ENCODE measurements around the gene CDH22. TPM values are rescaled to one million over a fixed set of nuclear protein-coding genes. Genes with fewer than 3 reads are reported as not detected.

Gene CDH22
- total RNA-seq, 3 donors from 2014 or later, result 0.15 to 0.66 (median 0.16) TPM

DNA sequence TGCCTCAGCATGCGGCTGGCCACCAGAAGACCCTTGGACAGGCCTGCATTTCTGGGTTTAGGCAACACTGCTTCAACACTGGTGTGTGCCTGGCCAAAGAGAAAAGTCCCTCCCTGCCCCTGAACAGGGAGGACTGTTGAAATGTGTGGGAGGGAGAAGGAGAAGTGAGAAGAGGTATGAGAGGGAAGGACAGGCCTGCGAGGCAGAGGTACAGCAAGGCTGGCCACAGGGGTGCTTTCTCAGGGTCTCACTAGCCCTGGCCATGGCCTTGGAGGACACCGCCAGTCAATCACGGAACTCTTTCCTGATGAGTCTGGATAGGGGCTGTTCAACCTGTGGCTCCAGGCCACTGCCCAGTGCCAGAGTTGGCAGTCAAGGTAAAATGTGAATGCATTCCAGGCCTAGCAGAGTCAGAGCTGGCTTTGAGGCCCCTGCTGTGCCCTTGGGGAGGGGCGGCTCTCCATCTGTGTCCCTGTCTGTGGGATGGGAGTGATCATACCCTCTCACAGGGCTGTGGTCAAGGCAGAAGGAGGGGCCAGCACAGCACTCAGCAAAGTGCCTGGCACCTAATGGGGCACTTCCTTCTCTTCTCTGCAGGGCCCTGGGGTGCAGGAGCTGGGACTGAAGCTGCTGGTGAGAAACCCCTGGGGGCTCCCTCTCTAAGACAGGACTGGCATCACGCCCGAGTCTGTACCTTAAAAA is 43.2 kb upstream of the CDH22 start:
- H3K4me1 ChIP-seq, result peaks cover 0 to 1% of the 10 kb centered on the region in 2 donors
- peak overlapping the region in 1 of 2 donors; percentile 48 for H3K27ac ChIP-seq

GRCh38 chr20:46350986-46351267 is 42.6 kb upstream of the CDH22 start:
- TF ChIP-seq POLR2A (IDR thresholded peaks at IDR 0.05) (no peak), POLR2AphosphoS5 (IDR thresholded peaks at IDR 0.05) (no peak), CTCF (IDR thresholded peaks at IDR 0.05) (no peak)
- H3K4me3 ChIP-seq, result no peak overlapping the region
- no peaks in the 10 kb centered on the region for H3K27me3 ChIP-seq
- H3K36me3 ChIP-seq, result no peaks in the 10 kb centered on the region
- H3K27ac ChIP-seq, result peak overlapping the region in 1 of 2 donors; percentile 48
- H3K9me3 ChIP-seq, result no peaks in the 10 kb centered on the region
- DNase-seq (ENCODE audit: low spot score in 2 of 2), result no peak
- no peaks in the 10 kb centered on the region for H3K4me1 ChIP-seq
- intact Hi-C loops (cut with DNase I; ENCODE audit: low total_unique reads), result no loop called here

More for the DNA sequence above, 43.2 kb upstream of the CDH22 start:
- TF ChIP-seq POLR2AphosphoS5 (IDR thresholded peaks at IDR 0.05) (no peak), POLR2A (IDR thresholded peaks at IDR 0.05) (no peak), CTCF (IDR thresholded peaks at IDR 0.05) (no peak)
- DNase-seq (ENCODE audit: low spot score in 2 of 2), result no peak
- Histone ChIP-seq H3K36me3 (no peaks in the 10 kb centered on the region), H3K4me3 (no peak overlapping the region), H3K9me3 (no peaks in the 10 kb centered on the region), H3K27me3 (no peaks in the 10 kb centered on the region)
- intact Hi-C loops (cut with DNase I; ENCODE audit: low total_unique reads), result no loop called here

DNA sequence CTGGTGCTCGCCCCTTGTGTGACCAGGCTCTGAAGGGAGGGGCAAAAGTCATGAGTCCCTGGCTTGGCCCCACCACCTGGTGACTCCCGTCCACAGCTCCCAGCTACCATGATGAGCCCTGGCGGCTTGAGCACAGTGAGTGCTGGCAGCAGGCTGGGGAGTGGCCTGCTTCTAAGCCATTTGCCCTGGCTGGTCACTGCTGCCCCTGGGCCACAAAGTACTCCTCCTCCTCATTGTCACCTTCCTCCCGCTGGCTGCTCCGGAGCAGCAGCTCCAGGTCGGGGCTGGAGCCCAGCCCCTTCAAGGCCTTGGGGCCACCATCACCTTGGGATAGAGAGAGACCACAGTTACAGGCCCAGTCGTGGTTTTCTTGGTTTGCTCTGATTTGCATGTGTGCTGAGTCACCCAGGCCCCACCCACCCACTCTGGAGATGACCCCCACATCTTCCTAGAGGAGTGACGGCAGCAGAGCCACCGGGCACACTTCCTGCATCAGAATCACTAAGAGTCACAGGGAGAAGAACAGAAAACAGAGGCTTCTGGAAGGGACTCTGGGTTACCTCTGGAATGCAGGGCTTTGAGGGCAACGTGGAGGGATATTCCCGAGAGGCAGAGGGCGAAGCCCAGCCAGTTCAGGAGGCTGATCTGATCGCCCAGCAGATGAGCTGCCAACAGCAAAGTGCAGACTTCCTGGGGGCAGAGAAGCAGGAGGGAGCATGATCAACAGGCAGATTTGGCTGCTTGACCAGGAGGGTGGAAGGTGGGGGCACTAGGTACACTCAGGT is 42.1 kb upstream of the CDH22 start:
- TF ChIP-seq CTCF (IDR thresholded peaks at IDR 0.05) (no peak), POLR2A (IDR thresholded peaks at IDR 0.05) (no peak), POLR2AphosphoS5 (IDR thresholded peaks at IDR 0.05) (no peak)
- Histone ChIP-seq H3K27me3 (no peaks in the 10 kb centered on the region), H3K4me1 (no peaks in the 10 kb centered on the region), H3K36me3 (no peaks in the 10 kb centered on the region), H3K27ac (peak overlapping the region; percentile 11 to 52), H3K4me3 (no peak overlapping the region), H3K9me3 (no peaks in the 10 kb centered on the region)
- no peak for DNase-seq (ENCODE audit: low spot score in 2 of 2)
- intact Hi-C loops (cut with DNase I; ENCODE audit: low total_unique reads), result no loop called here

- Histone ChIP-seq H3K27ac (peak overlapping the region; percentile 11 to 52), H3K4me3 (no peak overlapping the region), H3K27me3 (no peaks in the 10 kb centered on the region), H3K36me3 (no peaks in the 10 kb centered on the region), H3K4me1 (no peaks in the 10 kb centered on the region), H3K9me3 (no peaks in the 10 kb centered on the region)
- TF ChIP-seq POLR2A (IDR thresholded peaks at IDR 0.05) (no peak), POLR2AphosphoS5 (IDR thresholded peaks at IDR 0.05) (no peak), CTCF (IDR thresholded peaks at IDR 0.05) (no peak)
- intact Hi-C loops (cut with DNase I; ENCODE audit: low total_unique reads), result no loop called here
- DNase-seq (ENCODE audit: low spot score in 2 of 2), result no peak
These were observed 41.4 kb upstream of the CDH22 start for GRCh38 chr20:46349742-46350056.

GRCh38 chr20:46349035-46349741 is 40.9 kb upstream of the CDH22 start:
- Histone ChIP-seq H3K9me3 (no peaks in the 10 kb centered on the region), H3K27me3 (no peaks in the 10 kb centered on the region), H3K36me3 (no peaks in the 10 kb centered on the region), H3K4me3 (peak overlapping the region in 1 of 3 donors; percentile 11), H3K4me1 (no peaks in the 10 kb centered on the region), H3K27ac (peak overlapping the region in 1 of 2 donors; percentile 32)
- intact Hi-C loops (cut with DNase I; ENCODE audit: low total_unique reads), result no loop called here
- no peak for DNase-seq (ENCODE audit: low spot score in 2 of 2)
- TF ChIP-seq CTCF (IDR thresholded peaks at IDR 0.05) (peak in 2 of 3 donors; percentile 46 to 67), POLR2AphosphoS5 (IDR thresholded peaks at IDR 0.05) (no peak)
